Measurements from ENCODE around the gene MPLKIP.

Gene MPLKIP

DNA sequence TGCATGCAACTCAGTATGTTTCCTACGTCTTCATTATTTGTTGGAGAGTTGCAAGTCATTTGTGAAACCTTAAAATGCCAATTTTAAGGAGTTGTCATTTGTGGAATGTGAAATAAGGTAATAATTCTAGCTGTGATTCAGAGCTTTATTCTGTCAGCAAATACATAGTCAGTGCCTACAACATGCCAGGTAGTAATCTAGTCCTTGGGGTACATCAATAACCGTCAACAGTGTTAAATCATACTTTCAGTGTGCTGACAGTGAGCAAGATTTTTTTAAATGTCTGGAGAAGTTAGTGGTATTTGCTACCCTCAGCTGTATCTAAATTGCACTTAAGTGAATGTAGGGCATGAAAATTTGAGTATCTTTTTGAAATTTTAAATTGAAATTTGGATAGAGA, 36.7 kb downstream of the MPLKIP start:
- Histone ChIP-seq H3K27me3 (ENCODE audit: insufficient read depth, low read length, poor library complexity, severe bottlenecking) (no peaks in the 10 kb centered on the region), H4K20me1 (ENCODE audit: insufficient read depth, low read length, poor library complexity, severe bottlenecking) (no peaks in the 10 kb centered on the region), H3K9me2 (replicated peaks; ENCODE audit: low read depth, low read length) (no peaks in the 10 kb centered on the region), H2AFZ (ENCODE audit: low read length) (no peak overlapping the region), H3K36me3 (ENCODE audit: insufficient read depth, low read length) (peaks cover 38% of the 10 kb centered on the region; the same call in 1 of the 2 replicates), H3K4me1 (ENCODE audit: insufficient read depth, low read length, poor library complexity, severe bottlenecking) (no peaks in the 10 kb centered on the region), H3K79me2 (ENCODE audit: insufficient read depth, low read length) (no peaks in the 10 kb centered on the region), H3K9me3 (ENCODE audit: insufficient read depth, low read depth, low read length) (no peaks in the 10 kb centered on the region), H3K9ac (ENCODE audit: low read depth, low read length, poor library complexity, severe bottlenecking) (no peak overlapping the region), H3K4me3 (ENCODE audit: low read length, poor library complexity, severe bottlenecking) (no peak overlapping the region), H3F3A (ENCODE audit: low read depth) (no peaks in the 10 kb centered on the region), H3K4me2 (ENCODE audit: low read depth, low read length, poor library complexity, severe bottlenecking) (no peak overlapping the region)
- TF ChIP-seq EZH2phosphoT487 (IDR thresholded peaks at IDR 0.05; ENCODE audit: borderline replicate concordance): no peak
- TF ChIP-seq, protein P1, sequence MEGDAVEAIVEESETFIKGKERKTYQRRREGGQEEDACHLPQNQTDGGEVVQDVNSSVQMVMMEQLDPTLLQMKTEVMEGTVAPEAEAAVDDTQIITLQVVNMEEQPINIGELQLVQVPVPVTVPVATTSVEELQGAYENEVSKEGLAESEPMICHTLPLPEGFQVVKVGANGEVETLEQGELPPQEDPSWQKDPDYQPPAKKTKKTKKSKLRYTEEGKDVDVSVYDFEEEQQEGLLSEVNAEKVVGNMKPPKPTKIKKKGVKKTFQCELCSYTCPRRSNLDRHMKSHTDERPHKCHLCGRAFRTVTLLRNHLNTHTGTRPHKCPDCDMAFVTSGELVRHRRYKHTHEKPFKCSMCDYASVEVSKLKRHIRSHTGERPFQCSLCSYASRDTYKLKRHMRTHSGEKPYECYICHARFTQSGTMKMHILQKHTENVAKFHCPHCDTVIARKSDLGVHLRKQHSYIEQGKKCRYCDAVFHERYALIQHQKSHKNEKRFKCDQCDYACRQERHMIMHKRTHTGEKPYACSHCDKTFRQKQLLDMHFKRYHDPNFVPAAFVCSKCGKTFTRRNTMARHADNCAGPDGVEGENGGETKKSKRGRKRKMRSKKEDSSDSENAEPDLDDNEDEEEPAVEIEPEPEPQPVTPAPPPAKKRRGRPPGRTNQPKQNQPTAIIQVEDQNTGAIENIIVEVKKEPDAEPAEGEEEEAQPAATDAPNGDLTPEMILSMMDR (conservative IDR thresholded peaks at IDR 0.05; ENCODE audit: low read length): no peak

- no peaks in the 10 kb centered on the region for H3K9me3 ChIP-seq (ENCODE audit: insufficient read depth, low read depth, low read length)
- no peaks in the 10 kb centered on the region for H3K4me1 ChIP-seq (ENCODE audit: insufficient read depth, low read length, poor library complexity, severe bottlenecking)
- H3K36me3 ChIP-seq (ENCODE audit: insufficient read depth, low read length): peaks cover 52% of the 10 kb centered on the region
- H3K79me2 ChIP-seq (ENCODE audit: insufficient read depth, low read length): no peaks in the 10 kb centered on the region
- H3K9ac ChIP-seq (ENCODE audit: low read depth, low read length, poor library complexity, severe bottlenecking): no peak overlapping the region
- no peaks in the 10 kb centered on the region for H4K20me1 ChIP-seq (ENCODE audit: insufficient read depth, low read length, poor library complexity, severe bottlenecking)
- no peak overlapping the region for H3K4me3 ChIP-seq (ENCODE audit: low read length, poor library complexity, severe bottlenecking)
- TF ChIP-seq, protein P1 (conservative IDR thresholded peaks at IDR 0.05; ENCODE audit: low read length): no peak
- TF ChIP-seq EZH2phosphoT487 (IDR thresholded peaks at IDR 0.05; ENCODE audit: borderline replicate concordance): no peak
- no peak overlapping the region for H3K4me2 ChIP-seq (ENCODE audit: low read depth, low read length, poor library complexity, severe bottlenecking)
- no peak overlapping the region for H2AFZ ChIP-seq (ENCODE audit: low read length)
- H3K9me2 ChIP-seq (replicated peaks; ENCODE audit: low read depth, low read length): no peaks in the 10 kb centered on the region
- no peaks in the 10 kb centered on the region for H3K27me3 ChIP-seq (ENCODE audit: insufficient read depth, low read length, poor library complexity, severe bottlenecking)
- H3F3A ChIP-seq (ENCODE audit: low read depth): no peaks in the 10 kb centered on the region
Observed at GRCh38 chr7:40095695-40096327, 38.6 kb downstream of the MPLKIP start.

DNA sequence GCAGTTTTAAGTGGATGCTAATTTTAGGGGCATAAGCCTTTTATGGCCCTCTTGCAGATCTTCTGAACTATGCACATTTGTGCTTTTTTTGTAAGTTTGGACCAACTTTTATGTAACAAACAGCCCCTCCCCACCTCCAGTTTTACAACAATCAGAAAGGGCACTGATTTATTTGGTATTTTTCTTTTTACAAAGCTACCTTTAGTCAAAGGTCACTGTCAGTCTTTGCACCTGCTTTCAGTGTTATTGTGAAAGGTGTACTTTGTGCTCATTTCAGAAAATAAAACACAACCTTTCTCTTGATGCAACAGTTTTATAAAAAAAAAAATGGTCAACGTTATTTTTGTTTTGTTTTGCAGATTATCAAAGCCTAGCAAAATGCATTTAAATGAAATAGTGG, 39.2 kb downstream of the MPLKIP start:
- TF ChIP-seq, protein P1 (conservative IDR thresholded peaks at IDR 0.05; ENCODE audit: low read length): no peak
- TF ChIP-seq EZH2phosphoT487 (IDR thresholded peaks at IDR 0.05; ENCODE audit: borderline replicate concordance): no peak
- Histone ChIP-seq H3K79me2 (ENCODE audit: insufficient read depth, low read length) (no peaks in the 10 kb centered on the region), H4K20me1 (ENCODE audit: insufficient read depth, low read length, poor library complexity, severe bottlenecking) (no peaks in the 10 kb centered on the region), H3F3A (ENCODE audit: low read depth) (no peaks in the 10 kb centered on the region), H2AFZ (ENCODE audit: low read length) (no peak overlapping the region), H3K4me1 (ENCODE audit: insufficient read depth, low read length, poor library complexity, severe bottlenecking) (no peaks in the 10 kb centered on the region), H3K9ac (ENCODE audit: low read depth, low read length, poor library complexity, severe bottlenecking) (no peak overlapping the region), H3K9me3 (ENCODE audit: insufficient read depth, low read depth, low read length) (no peaks in the 10 kb centered on the region), H3K9me2 (replicated peaks; ENCODE audit: low read depth, low read length) (no peaks in the 10 kb centered on the region), H3K27me3 (ENCODE audit: insufficient read depth, low read length, poor library complexity, severe bottlenecking) (no peaks in the 10 kb centered on the region), H3K4me3 (ENCODE audit: low read length, poor library complexity, severe bottlenecking) (no peak overlapping the region), H3K4me2 (ENCODE audit: low read depth, low read length, poor library complexity, severe bottlenecking) (no peak overlapping the region), H3K36me3 (ENCODE audit: insufficient read depth, low read length) (peaks cover 55% of the 10 kb centered on the region)
